ENCODE measurements around the gene AXIN1. TPM values are rescaled to one million over a fixed set of nuclear protein-coding genes. Genes with fewer than 3 reads are reported as not detected.

Gene AXIN1
- total RNA-seq, 1 experiment from 2014 or later: 53.3 TPM

- TF ChIP-seq, protein P1, sequence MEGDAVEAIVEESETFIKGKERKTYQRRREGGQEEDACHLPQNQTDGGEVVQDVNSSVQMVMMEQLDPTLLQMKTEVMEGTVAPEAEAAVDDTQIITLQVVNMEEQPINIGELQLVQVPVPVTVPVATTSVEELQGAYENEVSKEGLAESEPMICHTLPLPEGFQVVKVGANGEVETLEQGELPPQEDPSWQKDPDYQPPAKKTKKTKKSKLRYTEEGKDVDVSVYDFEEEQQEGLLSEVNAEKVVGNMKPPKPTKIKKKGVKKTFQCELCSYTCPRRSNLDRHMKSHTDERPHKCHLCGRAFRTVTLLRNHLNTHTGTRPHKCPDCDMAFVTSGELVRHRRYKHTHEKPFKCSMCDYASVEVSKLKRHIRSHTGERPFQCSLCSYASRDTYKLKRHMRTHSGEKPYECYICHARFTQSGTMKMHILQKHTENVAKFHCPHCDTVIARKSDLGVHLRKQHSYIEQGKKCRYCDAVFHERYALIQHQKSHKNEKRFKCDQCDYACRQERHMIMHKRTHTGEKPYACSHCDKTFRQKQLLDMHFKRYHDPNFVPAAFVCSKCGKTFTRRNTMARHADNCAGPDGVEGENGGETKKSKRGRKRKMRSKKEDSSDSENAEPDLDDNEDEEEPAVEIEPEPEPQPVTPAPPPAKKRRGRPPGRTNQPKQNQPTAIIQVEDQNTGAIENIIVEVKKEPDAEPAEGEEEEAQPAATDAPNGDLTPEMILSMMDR (IDR thresholded peaks at IDR 0.05): no peak
- TF ChIP-seq, protein P2, sequence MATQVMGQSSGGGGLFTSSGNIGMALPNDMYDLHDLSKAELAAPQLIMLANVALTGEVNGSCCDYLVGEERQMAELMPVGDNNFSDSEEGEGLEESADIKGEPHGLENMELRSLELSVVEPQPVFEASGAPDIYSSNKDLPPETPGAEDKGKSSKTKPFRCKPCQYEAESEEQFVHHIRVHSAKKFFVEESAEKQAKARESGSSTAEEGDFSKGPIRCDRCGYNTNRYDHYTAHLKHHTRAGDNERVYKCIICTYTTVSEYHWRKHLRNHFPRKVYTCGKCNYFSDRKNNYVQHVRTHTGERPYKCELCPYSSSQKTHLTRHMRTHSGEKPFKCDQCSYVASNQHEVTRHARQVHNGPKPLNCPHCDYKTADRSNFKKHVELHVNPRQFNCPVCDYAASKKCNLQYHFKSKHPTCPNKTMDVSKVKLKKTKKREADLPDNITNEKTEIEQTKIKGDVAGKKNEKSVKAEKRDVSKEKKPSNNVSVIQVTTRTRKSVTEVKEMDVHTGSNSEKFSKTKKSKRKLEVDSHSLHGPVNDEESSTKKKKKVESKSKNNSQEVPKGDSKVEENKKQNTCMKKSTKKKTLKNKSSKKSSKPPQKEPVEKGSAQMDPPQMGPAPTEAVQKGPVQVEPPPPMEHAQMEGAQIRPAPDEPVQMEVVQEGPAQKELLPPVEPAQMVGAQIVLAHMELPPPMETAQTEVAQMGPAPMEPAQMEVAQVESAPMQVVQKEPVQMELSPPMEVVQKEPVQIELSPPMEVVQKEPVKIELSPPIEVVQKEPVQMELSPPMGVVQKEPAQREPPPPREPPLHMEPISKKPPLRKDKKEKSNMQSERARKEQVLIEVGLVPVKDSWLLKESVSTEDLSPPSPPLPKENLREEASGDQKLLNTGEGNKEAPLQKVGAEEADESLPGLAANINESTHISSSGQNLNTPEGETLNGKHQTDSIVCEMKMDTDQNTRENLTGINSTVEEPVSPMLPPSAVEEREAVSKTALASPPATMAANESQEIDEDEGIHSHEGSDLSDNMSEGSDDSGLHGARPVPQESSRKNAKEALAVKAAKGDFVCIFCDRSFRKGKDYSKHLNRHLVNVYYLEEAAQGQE (IDR thresholded peaks at IDR 0.05; ENCODE audit: insufficient read depth in 1 of 2, low read depth in 2 of 2, low read length in 1 of 2): no peak
- TF ChIP-seq POLR2AphosphoS5 (IDR thresholded peaks at IDR 0.05; ENCODE audit: low read depth, low read length) (no peak), SIN3A (IDR thresholded peaks at IDR 0.05; ENCODE audit: borderline replicate concordance, insufficient read depth, low read depth, low read length) (no peak), TCF7L2 (IDR thresholded peaks at IDR 0.05; ENCODE audit: low read depth, low read length) (no peak)
- Histone ChIP-seq H3K27ac (ENCODE audit: low read length) (no peak overlapping the region), H3K27me3 (ENCODE audit: control insufficient read depth, insufficient read depth, low read length) (no peaks in the 10 kb centered on the region), H3K9me3 (ENCODE audit: control insufficient read depth, insufficient read depth, low read depth, low read length) (no peaks in the 10 kb centered on the region), H3K36me3 (ENCODE audit: control insufficient read depth, insufficient read depth, low read length) (no peaks in the 10 kb centered on the region), H3K4me1 (ENCODE audit: control insufficient read depth, insufficient read depth, low read length) (no peaks in the 10 kb centered on the region), H3K4me3 (ENCODE audit: low read depth in 2 of 2, low read length in 2 of 2) (no peak overlapping the region)
- in situ Hi-C loops (cut with HindIII; ENCODE audit: low pct_unique_long_range_greater_than_20kb, low sequenced_read_pairs): no loop called here
- intact Hi-C loops (cut with micrococcal nuclease; ENCODE audit: unreplicated experiment): no loop called here
- CTCF ChIA-PET: no interaction called here
- BruUV-seq (replicated peaks): no TSS peak
- no peak for ATAC-seq
- DNase-seq (ENCODE audit: low read depth, low spot score): no peak
- POLR2A ChIA-PET: no interaction called here
Observed at GRCh38 chr16:301950-302349, 50.6 kb downstream of the AXIN1 start.

DNA sequence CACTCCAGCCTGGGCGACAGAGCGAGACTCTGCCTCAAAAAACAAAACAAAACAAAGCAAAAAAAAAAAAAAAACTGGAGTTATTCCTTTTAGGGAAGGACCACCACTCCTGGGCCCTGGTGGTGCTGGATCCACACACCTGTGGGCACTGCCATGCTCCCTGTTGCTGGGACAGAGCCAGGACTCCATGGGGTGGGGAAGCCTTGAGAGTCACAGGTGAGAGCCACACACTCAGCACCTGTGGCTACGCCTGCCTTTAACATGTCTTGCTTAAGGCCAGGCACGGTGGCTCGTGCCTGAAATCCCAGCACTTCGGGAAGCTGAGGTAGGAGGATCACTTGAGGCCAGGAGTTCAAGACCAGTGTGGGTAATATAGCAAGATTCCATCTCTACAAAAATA is 51.3 kb downstream of the AXIN1 start:
- ATAC-seq (no peak), DNase-seq (ENCODE audit: low read depth, low spot score) (no peak)
- H3K36me3 ChIP-seq (ENCODE audit: control insufficient read depth, insufficient read depth, low read length): no peaks in the 10 kb centered on the region
- in situ Hi-C loops (cut with HindIII; ENCODE audit: low pct_unique_long_range_greater_than_20kb, low sequenced_read_pairs): no loop called here
- H3K27ac ChIP-seq (ENCODE audit: low read length): no peak overlapping the region
- no TSS peak for BruUV-seq (replicated peaks)
- no peak overlapping the region for H3K4me3 ChIP-seq (ENCODE audit: low read depth in 2 of 2, low read length in 2 of 2)
- intact Hi-C loops (cut with micrococcal nuclease; ENCODE audit: unreplicated experiment): no loop called here
- H3K27me3 ChIP-seq (ENCODE audit: control insufficient read depth, insufficient read depth, low read length): no peaks in the 10 kb centered on the region
- H3K4me1 ChIP-seq (ENCODE audit: control insufficient read depth, insufficient read depth, low read length): no peaks in the 10 kb centered on the region
- ChIA-PET CTCF (interaction anchor here (0.6 kb wide), 1 partner anchor 52 kb away, joined by 4 read pairs; no protein-coding TSS in a partner anchor), POLR2A (no interaction called here)
- H3K9me3 ChIP-seq (ENCODE audit: control insufficient read depth, insufficient read depth, low read depth, low read length): no peaks in the 10 kb centered on the region
- TF ChIP-seq POLR2AphosphoS5 (IDR thresholded peaks at IDR 0.05; ENCODE audit: low read depth, low read length) (no peak), TCF7L2 (IDR thresholded peaks at IDR 0.05; ENCODE audit: low read depth, low read length) (no peak), SIN3A (IDR thresholded peaks at IDR 0.05; ENCODE audit: borderline replicate concordance, insufficient read depth, low read depth, low read length) (no peak)
- TF ChIP-seq, protein P1 (IDR thresholded peaks at IDR 0.05): no peak
- TF ChIP-seq, protein P2 (IDR thresholded peaks at IDR 0.05; ENCODE audit: insufficient read depth in 1 of 2, low read depth in 2 of 2, low read length in 1 of 2): no peak
